Adrenal gland (tissue), 5 donors: ENCODE results near the gene MAPK13.

Source experiments
- CTCF ChIP-seq, 6 experiments: fragments of 450-650 bp in 4 of 6; fragments of 200-600 bp in 2 of 6; sonication (generic) in 1 of 6; IDR thresholded peaks; 1 replicate in 5 of 6; 2 replicates in 1 of 6; pipeline versions ENCODE4 v1.5.1 to v1.8.0; 2016 to 2021; ENCODE audit warnings: antibody characterized with exemption in 6 of 6, mild to moderate bottlenecking in 2 of 6, moderate library complexity in 1 of 6
- POLR2A ChIP-seq, 2 donors: fragments of 450-650 bp; IDR thresholded peaks; one replicate each; pipeline ENCODE4 v1.6.1; 2017; ENCODE audit warnings: antibody characterized with exemption in 2 of 2, mild to moderate bottlenecking in 2 of 2, moderate library complexity in 1 of 2
- donor health status: DM: no; HTN: no; CAD: no.

DNA sequence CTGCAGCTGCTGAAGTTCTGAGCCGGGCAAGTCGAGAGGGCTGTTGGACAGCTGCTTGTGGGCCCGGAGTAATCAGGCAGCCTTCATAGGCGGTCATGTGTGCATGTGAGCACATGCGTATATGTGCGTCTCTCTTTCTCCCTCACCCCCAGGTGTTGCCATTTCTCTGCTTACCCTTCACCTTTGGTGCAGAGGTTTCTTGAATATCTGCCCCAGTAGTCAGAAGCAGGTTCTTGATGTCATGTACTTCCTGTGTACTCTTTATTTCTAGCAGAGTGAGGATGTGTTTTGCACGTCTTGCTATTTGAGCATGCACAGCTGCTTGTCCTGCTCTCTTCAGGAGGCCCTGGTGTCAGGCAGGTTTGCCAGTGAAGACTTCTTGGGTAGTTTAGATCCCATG, 21.2 kb upstream of the MAPK13 start:
- no peak for TF ChIP-seq CTCF (IDR thresholded peaks at IDR 0.05)
- TF ChIP-seq POLR2A (IDR thresholded peaks at IDR 0.05) = no peak
